Glutamatergic neuron (in vitro differentiated cells): ENCODE measurements around the gene MAPK4. TPM values are rescaled to one million over a fixed set of nuclear protein-coding genes. Genes with fewer than 3 reads are reported as not detected.

Experiments
- DNase-seq: peaks from one replicate; pipeline ENCODE4 v3.0.0; 2022
- H3K27ac Mint-ChIP-seq: one replicate; pipeline ENCODE4 v1.8.0; 2020; ENCODE audit warnings: mild to moderate bottlenecking, mixed read lengths, inconsistent platforms; ENCODE audit not compliant: unreplicated experiment
- H3K27me3 Mint-ChIP-seq: one replicate; pipeline ENCODE4 v1.8.0; 2020; ENCODE audit warnings: mild to moderate bottlenecking, moderate library complexity, mixed read lengths, inconsistent platforms; ENCODE audit not compliant: unreplicated experiment
- H3K36me3 Mint-ChIP-seq: one replicate; pipeline ENCODE4 v1.8.0; 2020; ENCODE audit warnings: mild to moderate bottlenecking, mixed read lengths, inconsistent platforms; ENCODE audit not compliant: unreplicated experiment
- H3K4me1 Mint-ChIP-seq: one replicate; pipeline ENCODE4 v1.8.0; 2020; ENCODE audit warnings: mild to moderate bottlenecking, low read depth, mixed read lengths, inconsistent platforms; ENCODE audit not compliant: unreplicated experiment
- H3K4me3 Mint-ChIP-seq: one replicate; pipeline ENCODE4 v1.8.0; 2020; ENCODE audit warnings: mild to moderate bottlenecking, mixed read lengths, inconsistent platforms; ENCODE audit not compliant: unreplicated experiment
- H3K9me3 Mint-ChIP-seq: one replicate; pipeline ENCODE4 v1.8.0; 2020; ENCODE audit warnings: mild to moderate bottlenecking, moderate library complexity, mixed read lengths, inconsistent platforms; ENCODE audit not compliant: unreplicated experiment
- total RNA-seq: library from RNA; stranded (reverse); fragmentation: NEBNext Ultra II Directional; extraction: Animal tissue kit (Norgen Biotek cat#: 25700); gene quantifications from one replicate; pipeline ENCODE4 v1.2.1, GENCODE V29; 2021; ENCODE audit not compliant: unreplicated experiment
- TF ChIP-seq, protein P1 (sequence below): fragments of 200-600 bp; sonication (generic); IDR thresholded peaks from one replicate; pipeline ENCODE4 v1.5.0; 2021; ENCODE audit not compliant: partially characterized antibody, unreplicated experiment

Gene MAPK4
- total RNA-seq, 1 donor from 2014 or later = 13.1 TPM

DNA sequence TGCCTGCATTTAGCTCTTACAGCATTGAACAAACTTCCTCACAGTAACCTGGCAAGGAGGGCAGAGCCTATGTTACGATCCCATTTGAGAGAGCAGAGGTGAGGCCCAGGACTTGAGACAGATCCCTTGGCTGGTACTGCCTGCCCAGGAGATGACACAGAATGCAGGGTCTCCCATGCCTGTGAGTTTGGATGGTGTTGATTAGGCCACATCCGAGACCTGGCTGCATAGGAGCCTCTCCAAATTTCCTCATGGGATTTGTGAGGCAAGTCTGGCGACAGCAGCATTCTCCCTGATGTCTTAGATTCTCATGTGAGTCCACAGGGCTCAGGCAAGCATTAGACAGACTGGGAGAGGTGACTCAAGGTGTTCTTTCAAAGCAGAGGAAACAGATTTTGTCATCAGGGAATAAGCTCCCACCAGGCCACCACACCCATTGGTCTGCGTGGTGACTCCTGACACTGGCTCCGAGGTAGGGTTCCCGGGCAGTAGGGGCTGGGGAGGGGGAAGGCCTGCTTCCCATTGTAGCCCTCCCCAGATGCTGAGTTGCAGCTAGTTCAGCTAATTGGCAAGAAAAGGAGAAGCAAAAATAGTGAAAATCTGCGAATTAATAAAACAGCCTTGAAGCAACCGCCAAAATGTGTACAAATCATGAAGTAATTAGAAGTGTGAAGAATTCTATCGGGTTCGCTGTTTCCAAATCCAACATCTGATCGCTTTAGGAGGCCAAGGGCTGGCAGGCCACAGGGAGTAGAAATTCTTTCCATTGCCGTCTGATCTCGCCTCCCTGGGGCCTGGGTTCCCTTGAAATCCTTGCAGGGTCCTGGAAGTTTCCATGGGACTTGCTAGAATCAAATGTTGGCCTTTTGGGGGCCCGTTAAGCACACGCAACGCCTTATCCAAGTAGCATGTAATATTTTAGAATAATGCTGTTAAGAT is 68.0 kb downstream of the MAPK4 start:
- no peak overlapping the region for H3K4me3 Mint-ChIP-seq
- H3K36me3 Mint-ChIP-seq = peaks cover 12% of the 10 kb centered on the region
- peaks cover 5% of the 10 kb centered on the region for H3K9me3 Mint-ChIP-seq
- peaks cover 7% of the 10 kb centered on the region for H3K27me3 Mint-ChIP-seq
- no peak overlapping the region for H3K27ac Mint-ChIP-seq
- H3K4me1 Mint-ChIP-seq = peaks cover 14% of the 10 kb centered on the region
- TF ChIP-seq, protein P1, sequence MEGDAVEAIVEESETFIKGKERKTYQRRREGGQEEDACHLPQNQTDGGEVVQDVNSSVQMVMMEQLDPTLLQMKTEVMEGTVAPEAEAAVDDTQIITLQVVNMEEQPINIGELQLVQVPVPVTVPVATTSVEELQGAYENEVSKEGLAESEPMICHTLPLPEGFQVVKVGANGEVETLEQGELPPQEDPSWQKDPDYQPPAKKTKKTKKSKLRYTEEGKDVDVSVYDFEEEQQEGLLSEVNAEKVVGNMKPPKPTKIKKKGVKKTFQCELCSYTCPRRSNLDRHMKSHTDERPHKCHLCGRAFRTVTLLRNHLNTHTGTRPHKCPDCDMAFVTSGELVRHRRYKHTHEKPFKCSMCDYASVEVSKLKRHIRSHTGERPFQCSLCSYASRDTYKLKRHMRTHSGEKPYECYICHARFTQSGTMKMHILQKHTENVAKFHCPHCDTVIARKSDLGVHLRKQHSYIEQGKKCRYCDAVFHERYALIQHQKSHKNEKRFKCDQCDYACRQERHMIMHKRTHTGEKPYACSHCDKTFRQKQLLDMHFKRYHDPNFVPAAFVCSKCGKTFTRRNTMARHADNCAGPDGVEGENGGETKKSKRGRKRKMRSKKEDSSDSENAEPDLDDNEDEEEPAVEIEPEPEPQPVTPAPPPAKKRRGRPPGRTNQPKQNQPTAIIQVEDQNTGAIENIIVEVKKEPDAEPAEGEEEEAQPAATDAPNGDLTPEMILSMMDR = no peak
- DNase-seq = no peak

GRCh38 chr18:50628533-50628905 is 68.6 kb downstream of the MAPK4 start:
- H3K27ac Mint-ChIP-seq = no peak overlapping the region

DNA sequence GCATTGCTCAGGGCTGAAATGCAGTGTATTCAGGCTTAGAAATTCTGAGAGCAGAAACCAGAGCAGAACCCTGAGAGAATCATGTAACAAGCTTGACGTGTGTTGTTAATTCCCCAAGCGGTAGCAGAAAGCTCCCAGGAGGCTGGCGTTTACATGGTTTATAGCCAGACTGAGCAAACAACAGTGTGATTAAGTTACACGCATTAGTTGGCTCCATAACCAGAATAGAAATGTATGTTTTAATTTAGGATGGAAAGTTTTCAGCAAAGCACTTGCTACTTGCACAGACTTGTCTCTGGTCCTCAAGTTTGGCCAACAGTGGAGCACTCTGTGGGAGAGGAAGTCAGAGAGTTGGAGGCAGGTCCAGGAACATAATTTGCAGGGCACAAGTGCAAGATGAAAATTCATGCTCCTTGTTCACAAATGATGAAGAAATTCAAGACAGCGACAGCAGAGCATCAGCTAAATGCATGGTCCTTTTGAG is 69.3 kb downstream of the MAPK4 start:
- DNase-seq = no peak
- Mint-ChIP-seq H3K36me3 (peaks cover 12% of the 10 kb centered on the region), H3K27me3 (peaks cover 7% of the 10 kb centered on the region), H3K4me1 (peaks cover 19% of the 10 kb centered on the region), H3K9me3 (peaks cover 3% of the 10 kb centered on the region), H3K4me3 (no peak overlapping the region), H3K27ac (no peak overlapping the region)
- TF ChIP-seq, protein P1 = no peak

More at GRCh38 chr18:50628533-50628905, 68.6 kb downstream of the MAPK4 start:
- peaks cover 12% of the 10 kb centered on the region for H3K36me3 Mint-ChIP-seq
- peaks cover 5% of the 10 kb centered on the region for H3K9me3 Mint-ChIP-seq
- peaks cover 16% of the 10 kb centered on the region for H3K4me1 Mint-ChIP-seq
- TF ChIP-seq, protein P1 = no peak
- H3K27me3 Mint-ChIP-seq = peaks cover 7% of the 10 kb centered on the region
- no peak overlapping the region for H3K4me3 Mint-ChIP-seq
- no peak for DNase-seq

DNA sequence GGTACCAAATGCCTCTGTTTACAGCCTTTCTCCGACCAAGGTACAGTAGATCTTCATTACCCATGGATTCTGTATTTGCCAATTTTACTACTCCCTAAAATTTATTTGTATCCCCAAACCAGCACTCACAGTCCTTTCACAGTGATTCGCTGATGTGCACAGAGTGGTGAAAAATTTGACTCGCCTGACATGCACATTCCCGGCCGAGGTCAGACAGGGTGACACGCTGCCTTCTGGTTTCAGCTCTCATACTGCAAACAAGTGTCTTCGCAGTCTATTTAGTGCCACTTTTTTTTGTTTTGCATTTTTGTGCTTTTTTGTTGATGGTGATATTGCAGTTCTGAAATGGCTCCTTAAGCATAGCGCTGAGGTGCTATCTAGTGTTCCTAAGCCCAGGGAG is 71.0 kb downstream of the MAPK4 start:
- TF ChIP-seq, protein P1 = no peak
- H3K36me3 Mint-ChIP-seq = peaks cover 12% of the 10 kb centered on the region
- H3K4me1 Mint-ChIP-seq = peaks cover 19% of the 10 kb centered on the region
- H3K27ac Mint-ChIP-seq = no peak overlapping the region
- no peak for DNase-seq
- H3K4me3 Mint-ChIP-seq = no peak overlapping the region
- peaks cover 3% of the 10 kb centered on the region for H3K9me3 Mint-ChIP-seq
- H3K27me3 Mint-ChIP-seq = peaks cover 7% of the 10 kb centered on the region
